ENCODE results near the gene HOXD9.

DNA sequence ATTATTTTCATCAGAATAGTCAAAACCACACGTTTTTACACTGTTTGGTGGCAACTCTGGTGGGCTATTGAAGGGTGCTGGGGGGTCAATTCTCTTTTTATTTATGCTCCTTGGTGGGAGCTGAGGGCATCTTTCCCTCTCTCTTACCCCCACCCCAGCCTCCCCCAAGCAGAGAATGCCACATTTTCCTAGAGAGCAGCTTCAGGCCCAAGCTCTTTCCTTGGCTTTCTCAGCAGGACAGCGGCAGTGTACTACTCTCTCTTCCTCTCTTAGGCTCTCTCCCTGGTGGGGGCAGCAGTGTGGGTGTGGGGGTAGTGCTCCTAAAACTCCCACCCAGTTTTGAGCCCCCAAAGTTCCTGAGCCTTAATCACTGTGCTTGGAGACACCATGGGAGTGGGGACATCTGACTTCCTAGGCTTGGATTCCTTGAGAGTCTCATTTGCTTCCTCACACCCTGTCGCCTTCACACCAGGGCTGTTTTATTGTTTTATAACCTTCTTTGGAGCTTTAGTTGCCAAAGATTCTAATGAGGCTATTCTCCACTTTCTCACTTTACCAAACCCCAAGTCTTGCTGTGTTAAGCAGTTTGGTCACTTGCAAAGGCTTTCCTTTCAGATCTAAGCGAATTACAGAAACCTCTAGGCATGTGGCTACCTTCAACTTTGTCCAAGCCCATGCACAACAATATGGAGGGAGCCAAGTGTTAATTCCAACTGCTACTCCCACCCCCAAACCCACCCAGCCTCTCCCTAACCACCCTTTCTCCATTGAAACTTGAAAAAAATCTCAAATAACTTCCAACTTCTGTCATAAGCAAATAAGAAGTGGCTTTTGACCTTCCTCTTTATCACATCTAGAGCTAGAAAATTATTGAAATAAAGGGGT is 22.8 kb downstream of the HOXD9 start:
- TF ChIP-seq POLR2AphosphoS5 (IDR thresholded peaks at IDR 0.05; ENCODE audit: low read depth, low read length) = no peak
- TF ChIP-seq FOXP2 (optimal IDR thresholded peaks at IDR 0.05; ENCODE audit: borderline replicate concordance, extremely low read depth, extremely low read length, insufficient read depth) = no peak
- TF ChIP-seq SIN3A (IDR thresholded peaks at IDR 0.05; ENCODE audit: borderline replicate concordance, insufficient read depth, low read length) = no peak

Measured in PFSK-1 (cell line).